NCI-H226 (cell line): Measurements from ENCODE around the gene AP4S1.
A peak's percentile ranks its signal among the peaks of the same experiment; 100 is the strongest.
"Not testable (repeated sequence)": the region's sequence is repeated elsewhere in the genome, so short reads cannot be mapped to it uniquely, and the experiment has no call there.

Experiments used
- DNase-seq: peaks from one replicate; pipeline ENCODE4 v3.0.0-alpha.2; 2015

The AP4S1 gene

GRCh38 chr14:31045501-31046080, 20.1 kb downstream of the AP4S1 start:
- no peak for DNase-seq

- DNase-seq, result no peak
Observed at GRCh38 chr14:31047503-31047902, 22.1 kb downstream of the AP4S1 start.

GRCh38 chr14:31051023-31051422, 25.6 kb downstream of the AP4S1 start:
- DNase-seq, result no peak

- no peak for DNase-seq
Observed at GRCh38 chr14:31051511-31051910, 26.1 kb downstream of the AP4S1 start.

GRCh38 chr14:31052905-31053586, 27.6 kb downstream of the AP4S1 start:
- DNase-seq, result not testable (repeated sequence)

GRCh38 chr14:31057035-31057434, 31.6 kb downstream of the AP4S1 start:
- DNase-seq, result no peak

- no peak for DNase-seq
Observed at GRCh38 chr14:31057701-31058364, 32.4 kb downstream of the AP4S1 start.

- DNase-seq, result peak; percentile 96
Observed at GRCh38 chr14:31059152-31059924, 33.9 kb downstream of the AP4S1 start.

- DNase-seq, result no peak
Observed at GRCh38 chr14:31060253-31060875, 34.9 kb downstream of the AP4S1 start.

GRCh38 chr14:31062908-31063307, 37.5 kb downstream of the AP4S1 start:
- not testable (repeated sequence) for DNase-seq

GRCh38 chr14:31068235-31068634, 42.8 kb downstream of the AP4S1 start:
- no peak for DNase-seq

GRCh38 chr14:31069343-31069742, 43.9 kb downstream of the AP4S1 start:
- DNase-seq, result no peak

GRCh38 chr14:31070431-31070830, 45.0 kb downstream of the AP4S1 start:
- DNase-seq, result peak; percentile 94

- no peak for DNase-seq
Observed at GRCh38 chr14:31071151-31071550, 45.7 kb downstream of the AP4S1 start.

- DNase-seq, result no peak
Observed at GRCh38 chr14:31075144-31075543, 49.7 kb downstream of the AP4S1 start.

- DNase-seq, result no peak
Observed at GRCh38 chr14:31078766-31079165, 53.3 kb downstream of the AP4S1 start.

- DNase-seq, result peak; percentile 20
Observed at GRCh38 chr14:31080056-31080455, 54.6 kb downstream of the AP4S1 start.

GRCh38 chr14:31080484-31080883, 55.0 kb downstream of the AP4S1 start:
- no peak for DNase-seq

GRCh38 chr14:31083781-31084180, 58.3 kb downstream of the AP4S1 start:
- DNase-seq, result no peak

- DNase-seq, result no peak
Observed at GRCh38 chr14:31084385-31084784, 58.9 kb downstream of the AP4S1 start.

- no peak for DNase-seq
Observed at GRCh38 chr14:31085027-31085426, 59.6 kb downstream of the AP4S1 start.

GRCh38 chr14:31086466-31086865, 61.0 kb downstream of the AP4S1 start:
- DNase-seq, result not testable (repeated sequence)
